OCI-LY1 (cell line): ENCODE data around the gene TBPL1.

Experiments used
- H2AFZ ChIP-seq: fragments of 200-600 bp; sonication (generic), shearing (Covaris generic); 2 replicates; pipeline ENCODE4 v1.6.0; 2014; ENCODE audit warnings: antibody characterized with exemption, mild to moderate bottlenecking, low read length
- H3F3A ChIP-seq: fragments of 200-600 bp; sonication (generic), shearing (Covaris generic); 2 replicates; pipeline ENCODE4 v1.6.0; 2014; ENCODE audit warnings: mild to moderate bottlenecking, antibody characterized with exemption, low read length, moderate library complexity; ENCODE audit not compliant: insufficient read depth
- H3K27ac ChIP-seq: fragments of 200-600 bp; sonication (generic); 2 replicates; pipeline ENCODE4 v1.5.1; 2014; ENCODE audit warnings: low read length, mixed run types, mild to moderate bottlenecking, low read depth; ENCODE audit not compliant: poor library complexity, severe bottlenecking
- H3K27me3 ChIP-seq: fragments of 200-600 bp; sonication (generic); 2 replicates; pipeline ENCODE4 v1.6.0; 2014; ENCODE audit warnings: antibody characterized with exemption, mild to moderate bottlenecking, low read length, moderate library complexity; ENCODE audit not compliant: insufficient read depth
- H3K36me3 ChIP-seq: fragments of 200-600 bp; sonication (generic); 2 replicates; pipeline ENCODE4 v1.6.1; 2014; ENCODE audit warnings: mild to moderate bottlenecking, antibody characterized with exemption, low read length, moderate library complexity, mixed read lengths; ENCODE audit not compliant: insufficient read depth
- H3K4me1 ChIP-seq: fragments of 200-600 bp; sonication (generic); 2 replicates; pipeline ENCODE4 v1.5.1; 2014; ENCODE audit warnings: mild to moderate bottlenecking, low read length, moderate library complexity; ENCODE audit not compliant: insufficient read depth, severe bottlenecking
- H3K4me2 ChIP-seq: fragments of 200-600 bp; sonication (generic), shearing (Covaris generic); 2 replicates; pipeline ENCODE4 v1.6.1; 2014; ENCODE audit warnings: low read length
- H3K4me3 ChIP-seq: fragments of 200-600 bp; sonication (generic); 2 replicates; pipeline ENCODE4 v1.5.1; 2014; ENCODE audit warnings: low read length, low read depth, mild to moderate bottlenecking, mixed read lengths; ENCODE audit not compliant: poor library complexity, severe bottlenecking
- H3K79me2 ChIP-seq: fragments of 200-600 bp; shearing (Covaris generic); 2 replicates; pipeline ENCODE4 v1.6.1; 2016; ENCODE audit warnings: mixed run types, low read length, mixed read lengths; ENCODE audit not compliant: insufficient read depth
- H3K9ac ChIP-seq: fragments of 200-600 bp; sonication (generic), shearing (Covaris generic); 2 replicates; pipeline ENCODE4 v1.6.1; 2014; ENCODE audit warnings: mild to moderate bottlenecking, low read length, mixed read lengths
- H3K9me2 ChIP-seq: fragments of 200-600 bp; sonication (generic), shearing (Covaris generic); 2 replicates; pipeline ENCODE4 v1.6.1; 2014; ENCODE audit warnings: low read depth, mild to moderate bottlenecking, low read length, mixed read lengths
- H3K9me3 ChIP-seq: fragments of 200-600 bp; shearing (Covaris generic); 2 replicates; pipeline ENCODE4 v1.6.1; 2014; ENCODE audit warnings: low read length, mixed read lengths
- H4K20me1 ChIP-seq: fragments of 200-600 bp; sonication (generic), shearing (Covaris generic); 2 replicates; pipeline ENCODE4 v1.6.0; 2016; ENCODE audit warnings: mild to moderate bottlenecking, low read length; ENCODE audit not compliant: insufficient read depth
- CTCF ChIP-seq: fragments of 200-600 bp; sonication (generic), shearing (Covaris generic); IDR thresholded peaks from 2 replicates; pipeline ENCODE4 v1.5.1; 2017; ENCODE audit warnings: mild to moderate bottlenecking, antibody characterized with exemption, low read length, moderate library complexity, mixed read lengths
- EZH2 ChIP-seq: fragments of 200-600 bp; sonication (generic), shearing (Covaris generic); IDR thresholded peaks from 2 replicates; pipeline ENCODE4 v1.8.0; 2017; ENCODE audit warnings: borderline replicate concordance, mixed run types, mild to moderate bottlenecking, antibody characterized with exemption, low read length, moderate library complexity, mixed read lengths

Gene TBPL1

GRCh38 chr6:133952815-133953633 is at the start of gene TBPL1:
TBPL1 (plus strand) TSS chr6:133953224; CDS start chr6:133980126, 26,902 bp downstream.
- H3F3A ChIP-seq: no peaks in the 10 kb centered on the region
- no peaks in the 10 kb centered on the region for H3K9me3 ChIP-seq
- peak within 1 kb of the TSS; percentile 81 for H3K9ac ChIP-seq
- peaks cover 48% of the 10 kb centered on the region for H3K4me1 ChIP-seq
- peak within 1 kb of the TSS; percentile 89 for H3K4me3 ChIP-seq
- H2AFZ ChIP-seq: peak within 1 kb of the TSS; percentile 3; the same call in 1 of the 2 replicates
- H3K27me3 ChIP-seq: no peaks in the 10 kb centered on the region
- no peaks in the 10 kb centered on the region for H3K9me2 ChIP-seq
- no peaks in the 10 kb centered on the region for H3K36me3 ChIP-seq
- peak within 1 kb of the TSS; percentile 64 for H3K27ac ChIP-seq
- H3K4me2 ChIP-seq: peak within 1 kb of the TSS; percentile 98
- TF ChIP-seq EZH2 (no peak), CTCF (no peak)
- H3K79me2 ChIP-seq: peaks cover 47% of the 10 kb centered on the region
- no peaks in the 10 kb centered on the region for H4K20me1 ChIP-seq

- H3K9me3 ChIP-seq: no peaks in the 10 kb centered on the region
- H3K27me3 ChIP-seq: no peaks in the 10 kb centered on the region
- TF ChIP-seq CTCF (no peak), EZH2 (no peak)
- no peaks in the 10 kb centered on the region for H3K79me2 ChIP-seq
- no peak overlapping the region for H3K4me2 ChIP-seq
- H3F3A ChIP-seq: no peaks in the 10 kb centered on the region
- H2AFZ ChIP-seq: no peak overlapping the region
- H3K9me2 ChIP-seq: no peaks in the 10 kb centered on the region
- no peak overlapping the region for H3K27ac ChIP-seq
- H4K20me1 ChIP-seq: no peaks in the 10 kb centered on the region
- no peak overlapping the region for H3K9ac ChIP-seq
- H3K4me1 ChIP-seq: no peaks in the 10 kb centered on the region
- no peak overlapping the region for H3K4me3 ChIP-seq
- H3K36me3 ChIP-seq: no peaks in the 10 kb centered on the region
These were observed 49.2 kb upstream of the TBPL1 start for GRCh38 chr6:133903855-133904254.

GRCh38 chr6:133906050-133906449 is 47.0 kb upstream of the TBPL1 start:
- H3K9me2 ChIP-seq: no peaks in the 10 kb centered on the region
- H3K27me3 ChIP-seq: no peaks in the 10 kb centered on the region
- no peak overlapping the region for H3K4me2 ChIP-seq

More at GRCh38 chr6:133906050-133906449, 47.0 kb upstream of the TBPL1 start:
- Histone ChIP-seq H3K4me1 (no peaks in the 10 kb centered on the region), H3K4me3 (no peak overlapping the region), H3K27ac (no peak overlapping the region), H4K20me1 (no peaks in the 10 kb centered on the region), H2AFZ (no peak overlapping the region), H3F3A (no peaks in the 10 kb centered on the region), H3K79me2 (no peaks in the 10 kb centered on the region), H3K9me3 (no peaks in the 10 kb centered on the region), H3K9ac (no peak overlapping the region), H3K36me3 (no peaks in the 10 kb centered on the region)
- no peak for TF ChIP-seq EZH2
- no peak for TF ChIP-seq CTCF
